Panc1 (cell line): ENCODE measurements around the gene LRRC43.

ENCODE experiments used
- CTCF ChIP-seq: fragments of 450-650 bp; IDR thresholded peaks from 2 replicates; pipeline ENCODE4 v1.5.1; 2017; ENCODE audit warnings: mild to moderate bottlenecking
- REST ChIP-seq, 2 experiments: IDR thresholded peaks; 2 replicates each; pipeline ENCODE4 v1.6.1; 2011 to 2012; ENCODE audit warnings: low read depth in 2 of 2, control low read depth in 1 of 2, low read length in 1 of 2, mild to moderate bottlenecking in 1 of 2, moderate library complexity in 1 of 2; ENCODE audit not compliant: insufficient read depth in 1 of 2

DNA sequence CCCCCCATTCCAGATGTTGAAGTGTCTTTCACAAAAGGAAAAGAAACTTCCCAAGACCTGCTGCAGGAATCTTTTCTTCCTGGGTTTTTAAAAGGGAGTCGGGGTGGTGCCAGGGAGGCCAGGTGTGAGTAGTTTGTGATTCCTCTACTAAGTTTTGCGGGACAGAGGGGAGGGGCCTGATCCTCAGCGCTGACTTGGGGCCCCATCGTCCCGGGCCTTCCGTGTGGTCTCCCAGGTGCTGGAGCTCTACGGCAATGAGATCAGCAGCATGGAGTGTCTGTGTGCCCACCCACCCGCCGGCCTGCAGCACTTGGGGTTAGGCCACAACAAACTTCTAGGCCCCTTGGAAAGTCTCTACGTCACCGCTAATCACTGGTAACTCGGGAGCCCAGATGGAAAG lies 4.5 kb downstream of the LRRC43 start:
- TF ChIP-seq CTCF = no peak
- no peak for TF ChIP-seq REST (IDR thresholded peaks at IDR 0.05; ENCODE audit: insufficient read depth in 1 of 2, low read depth in 2 of 2, low read length in 1 of 2)
